ENCODE results near the gene MARCHF5. TPM values are rescaled to one million over a fixed set of nuclear protein-coding genes. Genes with fewer than 3 reads are reported as not detected.

The MARCHF5 gene
- total RNA-seq, 1 experiment from 2014 or later: 66.2 TPM

- DNase-seq (ENCODE audit: low read depth, low spot score) (no peak), ATAC-seq (no peak)
- no peaks in the 10 kb centered on the region for H3K9me3 ChIP-seq (ENCODE audit: control insufficient read depth, insufficient read depth, low read depth, low read length)
- H3K27ac ChIP-seq (ENCODE audit: low read length): no peak overlapping the region
- no peaks in the 10 kb centered on the region for H3K36me3 ChIP-seq (ENCODE audit: control insufficient read depth, insufficient read depth, low read length)
- TF ChIP-seq SIN3A (IDR thresholded peaks at IDR 0.05; ENCODE audit: borderline replicate concordance, insufficient read depth, low read depth, low read length) (no peak), CTCF (IDR thresholded peaks at IDR 0.05) (no peak), REST (IDR thresholded peaks at IDR 0.05; ENCODE audit: insufficient read depth in 1 of 2, low read depth in 2 of 2, low read length in 1 of 2) (no peak), TCF7L2 (IDR thresholded peaks at IDR 0.05; ENCODE audit: low read depth, low read length) (no peak)
- ChIA-PET CTCF (interaction anchor here (0.6 kb wide), 1 partner anchor 34 kb away, joined by 3 read pairs; no protein-coding TSS in a partner anchor), POLR2A (no interaction called here)
- H3K27me3 ChIP-seq (ENCODE audit: control insufficient read depth, insufficient read depth, low read length): no peaks in the 10 kb centered on the region
- no peak overlapping the region for H3K4me3 ChIP-seq (ENCODE audit: low read depth in 2 of 2, low read length in 2 of 2)
- intact Hi-C loops (cut with micrococcal nuclease; ENCODE audit: unreplicated experiment) (no loop called here), in situ Hi-C loops (cut with HindIII; ENCODE audit: low pct_unique_long_range_greater_than_20kb, low sequenced_read_pairs) (no loop called here)
- BruUV-seq (replicated peaks): no TSS peak
- H3K4me1 ChIP-seq (ENCODE audit: control insufficient read depth, insufficient read depth, low read length): no peaks in the 10 kb centered on the region
Observed at GRCh38 chr10:92304061-92304460, 13.1 kb downstream of the MARCHF5 start.

- intact Hi-C loops (cut with micrococcal nuclease; ENCODE audit: unreplicated experiment) (no loop called here), in situ Hi-C loops (cut with HindIII; ENCODE audit: low pct_unique_long_range_greater_than_20kb, low sequenced_read_pairs) (no loop called here)
- no peaks in the 10 kb centered on the region for H3K27me3 ChIP-seq (ENCODE audit: control insufficient read depth, insufficient read depth, low read length)
- no peak overlapping the region for H3K27ac ChIP-seq (ENCODE audit: low read length)
- DNase-seq (ENCODE audit: low read depth, low spot score) (no peak), ATAC-seq (no peak)
- BruUV-seq (replicated peaks): no TSS peak
- H3K9me3 ChIP-seq (ENCODE audit: control insufficient read depth, insufficient read depth, low read depth, low read length): no peaks in the 10 kb centered on the region
- TF ChIP-seq SIN3A (IDR thresholded peaks at IDR 0.05; ENCODE audit: borderline replicate concordance, insufficient read depth, low read depth, low read length) (no peak), REST (IDR thresholded peaks at IDR 0.05; ENCODE audit: insufficient read depth in 1 of 2, low read depth in 2 of 2, low read length in 1 of 2) (no peak), POLR2AphosphoS5 (IDR thresholded peaks at IDR 0.05; ENCODE audit: low read depth, low read length) (no peak), TCF7L2 (IDR thresholded peaks at IDR 0.05; ENCODE audit: low read depth, low read length) (no peak), CTCF (IDR thresholded peaks at IDR 0.05) (no peak)
- POLR2A ChIA-PET: no interaction called here
- CTCF ChIA-PET: no interaction called here
- no peaks in the 10 kb centered on the region for H3K36me3 ChIP-seq (ENCODE audit: control insufficient read depth, insufficient read depth, low read length)
- no peaks in the 10 kb centered on the region for H3K4me1 ChIP-seq (ENCODE audit: control insufficient read depth, insufficient read depth, low read length)
- no peak overlapping the region for H3K4me3 ChIP-seq (ENCODE audit: low read depth in 2 of 2, low read length in 2 of 2)
Observed at GRCh38 chr10:92305133-92306072, 14.4 kb downstream of the MARCHF5 start.
